Calu3 (cell line): Measurements from ENCODE around the gene KIF26A. TPM values are rescaled to one million over a fixed set of nuclear protein-coding genes. Genes with fewer than 3 reads are reported as not detected.

ENCODE experiments used
- BruUV-seq: library from RNA; stranded (reverse); fragments of 400-500 nt; replicated peaks from 2 replicates; lab custom pipeline; 2021; lab: Mats Ljungman, UMichigan
- CTCF ChIA-PET: fragments of 300-600 bp; sonication (Branson Sonifier 250); formaldehyde crosslinking; loops from one replicate; lab custom pipeline; 2022; ENCODE audit warnings: antibody characterized with exemption; lab: Charles Lee
- DNase-seq: peaks from one replicate; pipeline ENCODE4 v3.0.0; 2022
- H3K27ac Mint-ChIP-seq: one replicate; pipeline ENCODE4 v1.8.0; 2022; ENCODE audit warnings: mixed read lengths; ENCODE audit not compliant: unreplicated experiment
- H3K27me3 Mint-ChIP-seq: one replicate; pipeline ENCODE4 v1.8.0; 2022; ENCODE audit warnings: mixed read lengths; ENCODE audit not compliant: unreplicated experiment
- H3K36me3 Mint-ChIP-seq: one replicate; pipeline ENCODE4 v1.8.0; 2022; ENCODE audit warnings: mild to moderate bottlenecking, moderate library complexity, mixed read lengths; ENCODE audit not compliant: insufficient read depth, unreplicated experiment
- H3K4me1 Mint-ChIP-seq: one replicate; pipeline ENCODE4 v1.8.0; 2022; ENCODE audit warnings: mild to moderate bottlenecking, low read depth, mixed read lengths; ENCODE audit not compliant: unreplicated experiment
- H3K4me3 Mint-ChIP-seq: one replicate; pipeline ENCODE4 v1.8.0; 2022; ENCODE audit warnings: mild to moderate bottlenecking, low read depth, moderate library complexity, mixed read lengths; ENCODE audit not compliant: unreplicated experiment
- H3K9me3 Mint-ChIP-seq: one replicate; pipeline ENCODE4 v1.8.0; 2022; ENCODE audit warnings: low read depth, mixed read lengths; ENCODE audit not compliant: unreplicated experiment
- CTCF ChIP-seq: fragments of 200-600 bp; IDR thresholded peaks from one replicate; pipeline ENCODE4 v1.8.0; 2022; ENCODE audit warnings: antibody characterized with exemption; ENCODE audit not compliant: unreplicated experiment
- intact Hi-C: fragments of 100-400 bp; cut with micrococcal nuclease; formaldehyde crosslinking; loops from one replicate; pipeline ENCODE4 v1.10.0; 2022; ENCODE audit not compliant: unreplicated experiment
- total RNA-seq: library from RNA; stranded (reverse); gene quantifications from 2 replicates; pipeline ENCODE4 v1.2.3, GENCODE V29; 2022

KIF26A gene
- total RNA-seq, 1 experiment from 2014 or later = 0.07 TPM

DNA sequence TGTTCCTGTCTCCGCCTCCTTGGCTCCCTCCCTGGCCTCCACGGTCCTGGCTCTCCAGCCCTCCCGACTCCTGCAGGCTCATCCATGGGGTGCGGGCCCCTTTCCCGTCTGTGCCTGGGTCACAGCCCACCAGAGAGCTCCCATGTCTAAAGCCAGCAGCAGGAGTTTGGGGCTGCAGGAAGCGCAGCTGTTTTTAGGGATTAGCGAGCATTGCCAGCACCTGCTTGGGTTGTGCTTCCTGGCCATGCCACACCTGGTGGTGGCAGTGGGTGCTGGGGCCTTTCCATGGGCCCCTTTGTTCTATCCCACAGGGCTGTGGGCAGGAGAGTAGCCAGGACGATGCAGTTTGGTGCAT, 64.7 kb downstream of the KIF26A start:
- Mint-ChIP-seq H3K4me1 (no peaks in the 10 kb centered on the region), H3K36me3 (no peaks in the 10 kb centered on the region), H3K4me3 (no peak overlapping the region), H3K27ac (no peak overlapping the region), H3K9me3 (no peaks in the 10 kb centered on the region), H3K27me3 (peaks cover 14% of the 10 kb centered on the region)
- CTCF ChIA-PET = no interaction called here
- DNase-seq = no peak
- intact Hi-C loops = no loop called here
- BruUV-seq = no TSS peak
- no peak for TF ChIP-seq CTCF

- intact Hi-C loops = no loop called here
- H3K36me3 Mint-ChIP-seq = no peaks in the 10 kb centered on the region
- peaks cover 14% of the 10 kb centered on the region for H3K27me3 Mint-ChIP-seq
- no peak overlapping the region for H3K27ac Mint-ChIP-seq
- no peaks in the 10 kb centered on the region for H3K9me3 Mint-ChIP-seq
- CTCF ChIA-PET = no interaction called here
- DNase-seq = no peak
- no peak overlapping the region for H3K4me3 Mint-ChIP-seq
- no TSS peak for BruUV-seq
- no peaks in the 10 kb centered on the region for H3K4me1 Mint-ChIP-seq
- TF ChIP-seq CTCF = no peak
Measured at GRCh38 chr14:104204660-104205149, 66.3 kb downstream of the KIF26A start.

GRCh38 chr14:104205781-104206180, 67.4 kb downstream of the KIF26A start:
- intact Hi-C loops = no loop called here
- CTCF ChIA-PET = no interaction called here
- no peak for DNase-seq
- H3K4me1 Mint-ChIP-seq = no peaks in the 10 kb centered on the region
- H3K27me3 Mint-ChIP-seq = peaks cover 15% of the 10 kb centered on the region
- no peak overlapping the region for H3K4me3 Mint-ChIP-seq
- no peak for TF ChIP-seq CTCF
- H3K9me3 Mint-ChIP-seq = no peaks in the 10 kb centered on the region
- H3K27ac Mint-ChIP-seq = no peak overlapping the region
- no TSS peak for BruUV-seq
- H3K36me3 Mint-ChIP-seq = no peaks in the 10 kb centered on the region

DNA sequence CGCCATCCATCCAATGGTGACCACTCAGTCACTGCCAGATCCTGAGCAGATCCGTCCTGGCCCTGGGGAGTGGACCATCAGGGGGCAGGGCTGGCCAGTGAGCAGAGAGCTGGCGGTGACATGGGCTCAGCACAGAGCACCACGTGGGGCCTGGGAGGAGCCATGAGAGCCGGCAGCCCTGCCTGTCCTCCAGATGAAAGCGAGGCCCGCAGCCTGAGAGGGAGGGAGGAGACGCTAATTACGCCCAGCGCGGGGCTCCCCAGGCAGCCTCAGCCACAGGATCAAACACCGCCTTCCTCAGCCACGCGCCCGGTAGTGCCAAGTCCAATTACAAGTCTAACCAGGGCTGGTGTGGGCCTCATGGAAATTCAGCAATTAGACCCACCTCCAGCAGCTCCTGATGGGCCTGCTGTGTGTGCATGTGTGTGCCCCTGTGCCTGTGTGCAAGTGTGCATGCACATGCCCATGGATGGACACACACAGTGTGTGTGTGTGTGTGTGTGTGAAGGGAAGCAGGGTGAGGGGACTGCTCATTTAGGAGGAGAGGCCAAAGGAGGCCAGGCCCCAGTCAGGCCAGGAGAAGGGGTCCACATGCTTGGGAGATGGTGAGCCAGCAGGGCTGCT, 68.0 kb downstream of the KIF26A start:
- no TSS peak for BruUV-seq

More for the DNA sequence above, 68.0 kb downstream of the KIF26A start:
- Mint-ChIP-seq H3K4me3 (no peak overlapping the region), H3K4me1 (no peaks in the 10 kb centered on the region), H3K36me3 (no peaks in the 10 kb centered on the region), H3K9me3 (no peaks in the 10 kb centered on the region), H3K27ac (no peak overlapping the region), H3K27me3 (peaks cover 22% of the 10 kb centered on the region)
- intact Hi-C loops = no loop called here
- TF ChIP-seq CTCF = no peak
- CTCF ChIA-PET = no interaction called here
- no peak for DNase-seq
